ENCODE measurements around the gene SCYL1.
"Not testable (repeated sequence)": the region's sequence is repeated elsewhere in the genome, so short reads cannot be mapped to it uniquely, and the experiment has no call there.

The SCYL1 gene

DNA sequence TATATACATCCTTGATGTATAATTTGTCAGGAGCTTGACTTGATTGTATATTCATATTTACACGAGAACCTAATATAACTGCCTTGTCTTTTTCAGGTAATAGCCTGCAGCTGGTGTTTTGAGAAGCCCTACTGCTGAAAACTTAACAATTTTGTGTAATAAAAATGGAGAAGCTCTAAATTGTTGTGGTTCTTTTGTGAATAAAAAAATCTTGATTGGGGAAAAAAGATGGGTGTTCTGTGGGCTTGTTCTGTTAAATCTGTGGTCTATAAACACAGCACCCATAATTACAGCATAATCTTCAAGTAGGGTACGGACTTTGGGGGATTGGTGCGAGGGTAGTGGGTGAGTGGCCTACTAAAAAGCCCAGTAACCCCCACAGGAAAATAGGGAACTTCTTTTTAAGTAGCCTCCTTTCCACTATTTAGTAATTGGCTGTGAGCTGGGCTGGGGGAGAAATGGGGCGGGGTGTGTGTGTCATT lies 18.6 kb upstream of the SCYL1 start:
- peak in 1 of 2 donors; percentile 37 for DNase-seq

DNA sequence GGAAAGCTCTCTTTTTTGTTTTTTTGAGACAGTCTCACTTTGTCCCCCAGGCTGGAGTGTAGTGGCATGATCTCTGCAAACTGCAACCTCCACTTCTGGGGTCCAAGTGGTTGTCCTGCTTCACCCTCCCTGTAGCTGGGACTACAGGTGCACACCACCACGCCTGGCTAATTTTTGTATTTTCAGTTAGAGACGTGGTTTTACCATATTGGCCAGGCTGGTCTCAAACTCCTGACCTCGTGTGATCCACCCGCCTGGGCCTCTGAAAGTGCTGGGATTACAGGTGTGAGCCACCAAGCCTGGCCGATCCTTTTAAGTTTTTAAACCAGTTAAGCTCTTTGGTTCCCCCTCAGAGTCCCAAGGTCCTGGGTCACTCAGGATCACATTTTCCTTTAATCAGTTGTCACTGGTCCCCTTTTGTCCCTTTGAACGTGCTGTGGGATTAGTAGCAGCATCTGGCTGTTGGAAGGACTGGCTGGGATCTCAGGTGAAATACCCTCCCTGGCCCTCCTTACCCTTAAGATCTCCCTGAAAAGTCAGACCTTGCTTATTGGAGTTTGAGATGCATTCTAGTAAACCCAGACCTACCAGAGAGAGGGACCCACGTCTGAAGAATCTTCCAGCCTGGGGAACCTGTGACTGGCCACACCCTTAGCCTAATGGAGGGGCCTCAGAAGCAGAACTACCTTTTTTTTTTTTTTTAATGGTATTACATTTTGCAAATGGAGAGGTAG lies 17.9 kb upstream of the SCYL1 start:
- DNase-seq: peak in 1 of 2 donors; percentile 48

DNA sequence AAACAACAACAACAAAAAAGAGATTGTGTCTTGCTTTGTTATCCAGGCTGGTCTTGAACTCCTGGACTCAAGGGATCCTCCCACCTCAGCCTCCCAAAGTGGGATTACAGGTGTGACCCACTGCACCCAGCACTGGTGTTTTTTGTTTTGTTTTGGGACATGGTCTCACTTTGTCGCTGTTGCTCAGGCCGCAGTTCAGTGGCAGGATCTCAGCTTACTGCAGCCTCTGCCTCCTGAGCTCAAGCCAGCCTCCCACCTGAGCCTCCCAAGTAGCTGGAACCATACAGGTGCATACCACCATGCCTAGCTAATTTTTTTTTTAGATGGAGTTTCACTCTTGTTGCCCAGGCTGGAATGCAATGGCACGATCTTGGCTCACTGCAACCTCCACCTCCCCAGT lies 12.6 kb upstream of the SCYL1 start:
- DNase-seq: not testable (repeated sequence)

DNA sequence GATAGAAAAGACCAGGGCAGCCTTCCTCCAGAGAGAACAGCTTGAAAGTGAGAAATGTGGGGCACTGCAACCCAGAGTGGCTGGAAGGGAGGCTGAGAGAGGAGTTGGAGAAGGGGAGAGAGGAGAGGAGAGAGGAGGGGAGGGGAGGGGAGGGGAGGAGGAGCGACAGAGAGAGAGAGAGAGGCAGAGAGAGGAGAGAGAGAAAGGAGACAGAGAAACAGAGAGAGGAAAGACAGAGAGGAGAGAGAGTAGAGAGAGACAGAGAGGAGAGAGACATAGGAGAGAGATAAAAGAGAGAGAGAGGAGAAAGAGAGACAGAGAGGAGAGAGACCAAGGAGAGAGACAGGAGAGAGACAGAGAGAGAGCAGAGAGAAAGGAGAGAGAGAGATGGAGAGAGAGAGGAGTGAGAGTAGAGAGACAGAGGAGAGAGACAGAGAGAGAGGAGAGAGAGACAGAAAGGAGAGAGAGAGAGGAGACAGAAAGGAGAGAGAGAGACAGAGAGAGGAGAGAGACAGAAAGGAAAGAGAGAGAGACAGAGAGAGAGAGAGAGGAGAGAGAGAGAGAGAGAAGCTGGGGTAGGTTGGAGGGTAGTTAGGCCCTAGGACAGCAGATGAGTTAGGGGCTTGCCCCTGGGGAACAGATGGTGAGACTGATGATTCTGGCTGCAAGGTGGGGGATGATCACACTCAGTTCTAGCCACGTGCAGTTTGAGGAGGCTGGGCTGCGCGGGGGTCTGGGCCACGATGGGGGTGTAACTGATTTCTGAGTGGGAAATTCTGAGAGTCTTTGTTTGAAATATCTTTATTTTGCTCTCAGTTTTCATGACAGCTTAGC lies 8.5 kb upstream of the SCYL1 start:
- no peak for DNase-seq

DNA sequence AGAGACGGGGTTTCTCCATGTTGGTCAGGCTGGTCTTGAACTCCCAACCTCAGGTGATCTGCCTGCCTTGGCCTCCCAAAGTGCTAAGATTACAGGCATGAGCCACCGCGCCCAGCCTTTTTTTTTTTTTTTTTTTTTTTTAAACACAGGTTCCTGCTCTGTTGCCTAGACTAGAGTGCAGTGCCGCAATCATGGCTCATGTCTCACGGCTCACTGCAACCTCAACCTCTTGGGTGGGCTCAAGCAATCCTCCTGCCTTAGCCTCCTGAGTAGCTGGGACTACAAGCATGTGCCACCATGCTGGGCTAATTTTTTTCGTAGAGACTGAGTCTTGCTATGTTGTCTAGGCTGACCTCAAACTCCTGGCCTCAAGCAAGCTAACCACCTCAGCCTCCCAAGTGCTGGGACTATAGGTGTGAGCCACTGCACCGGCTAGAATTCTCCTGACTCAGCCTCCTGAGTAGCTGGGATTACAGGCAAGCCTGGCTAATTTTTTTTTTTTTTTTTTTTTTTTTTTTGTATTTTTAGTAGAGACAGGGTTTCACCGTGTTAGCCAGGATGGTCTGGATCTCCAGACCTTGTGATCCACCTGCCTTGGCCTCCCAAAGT lies 5.8 kb upstream of the SCYL1 start:
- DNase-seq: not testable (repeated sequence)

DNA sequence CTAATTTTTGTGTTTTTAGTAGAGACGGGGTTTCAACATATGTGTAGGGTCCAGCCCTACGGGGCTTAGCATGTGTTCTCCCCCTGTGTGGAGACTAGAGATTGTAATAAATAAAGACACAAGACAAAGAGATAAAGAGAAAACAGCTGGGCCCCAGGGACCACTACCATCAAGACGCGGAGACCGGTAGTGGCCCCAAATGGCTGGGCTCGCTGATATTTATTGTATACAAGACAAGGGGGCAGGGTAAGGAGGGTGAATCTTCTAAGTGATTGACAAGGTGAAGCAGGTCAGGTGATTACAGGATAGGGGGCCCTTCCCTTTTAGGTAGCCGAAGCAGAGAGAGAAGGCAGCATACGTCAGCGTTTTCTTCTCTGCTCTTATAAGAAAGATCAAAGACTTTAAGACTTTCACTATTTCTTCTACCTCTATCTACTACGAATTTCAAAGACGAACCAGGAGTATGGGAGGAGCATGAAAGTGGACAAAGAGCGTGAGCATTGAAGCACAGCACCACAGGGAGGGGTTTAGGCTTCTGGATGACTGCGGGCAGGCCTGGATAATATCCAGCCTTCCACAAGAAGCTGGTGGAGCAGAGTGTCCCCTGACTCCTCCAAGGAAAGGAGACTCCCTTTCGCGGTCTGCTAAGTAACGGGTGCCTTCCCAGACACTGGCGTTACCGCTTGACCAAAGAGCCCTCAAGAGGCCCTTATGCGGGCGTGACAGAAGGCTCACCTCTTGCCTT lies 2.9 kb upstream of the SCYL1 start:
- DNase-seq: not testable (repeated sequence)

DNA sequence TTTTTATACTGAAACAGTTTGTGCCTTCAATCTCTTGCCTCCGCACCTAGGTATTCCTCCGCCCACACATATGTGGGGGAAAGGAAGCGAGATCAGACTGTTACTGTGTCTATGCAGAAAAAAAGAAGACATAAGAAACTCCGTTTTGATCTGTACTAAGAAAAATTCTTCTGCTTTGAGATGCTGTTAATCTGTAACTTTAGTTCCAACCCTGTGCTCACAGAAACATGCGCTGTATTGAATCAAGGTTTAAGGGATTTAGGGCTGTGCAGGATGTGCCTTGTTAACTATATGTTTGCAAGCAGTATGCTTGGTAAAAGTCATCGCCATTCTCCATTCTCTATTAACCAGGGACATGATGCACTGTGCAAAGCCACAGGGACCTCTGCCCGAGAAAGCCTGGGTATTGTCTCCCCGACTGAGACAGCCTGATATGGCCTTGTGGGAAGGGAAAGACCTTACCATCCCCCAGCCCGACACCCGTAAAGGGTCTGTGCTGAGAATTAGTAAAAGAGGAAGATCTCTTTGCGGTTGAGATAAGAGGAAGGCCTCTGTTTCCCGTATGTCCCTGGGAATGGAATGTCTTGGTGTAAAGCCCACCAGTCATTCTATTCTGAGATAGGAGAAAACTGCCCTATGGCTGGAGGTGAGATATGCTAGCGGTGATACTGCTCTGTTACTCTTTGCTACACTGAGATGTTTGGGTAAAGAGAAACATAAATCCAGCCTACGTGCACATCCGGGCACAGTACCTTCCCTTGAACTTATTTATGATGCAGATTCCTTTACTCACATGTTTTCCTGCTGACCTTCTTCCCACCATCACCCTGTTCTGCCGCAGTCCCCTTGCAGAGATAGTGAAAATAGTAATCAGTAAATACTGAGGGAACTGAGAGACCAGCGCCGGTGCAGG lies 1.9 kb upstream of the SCYL1 start:
- DNase-seq: peak in 1 of 2 donors; percentile 43

DNA sequence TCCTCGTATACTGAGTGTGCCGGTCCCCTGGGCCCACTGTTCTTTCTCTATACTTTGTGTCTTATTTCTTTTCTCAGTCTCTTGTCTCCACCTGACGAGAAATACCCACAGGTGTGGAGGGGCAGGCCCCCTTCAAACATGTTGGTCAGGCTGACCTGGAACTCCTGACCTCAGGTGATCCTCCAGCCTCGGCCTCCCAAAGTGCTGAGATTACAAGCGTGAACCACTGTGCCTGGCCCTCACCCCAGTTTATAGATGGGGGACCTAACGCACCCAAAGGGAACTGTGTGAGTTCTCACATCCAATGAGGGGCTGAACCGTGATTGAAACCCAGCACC lies 1.3 kb upstream of the SCYL1 start:
- not testable (repeated sequence) for DNase-seq

DNA sequence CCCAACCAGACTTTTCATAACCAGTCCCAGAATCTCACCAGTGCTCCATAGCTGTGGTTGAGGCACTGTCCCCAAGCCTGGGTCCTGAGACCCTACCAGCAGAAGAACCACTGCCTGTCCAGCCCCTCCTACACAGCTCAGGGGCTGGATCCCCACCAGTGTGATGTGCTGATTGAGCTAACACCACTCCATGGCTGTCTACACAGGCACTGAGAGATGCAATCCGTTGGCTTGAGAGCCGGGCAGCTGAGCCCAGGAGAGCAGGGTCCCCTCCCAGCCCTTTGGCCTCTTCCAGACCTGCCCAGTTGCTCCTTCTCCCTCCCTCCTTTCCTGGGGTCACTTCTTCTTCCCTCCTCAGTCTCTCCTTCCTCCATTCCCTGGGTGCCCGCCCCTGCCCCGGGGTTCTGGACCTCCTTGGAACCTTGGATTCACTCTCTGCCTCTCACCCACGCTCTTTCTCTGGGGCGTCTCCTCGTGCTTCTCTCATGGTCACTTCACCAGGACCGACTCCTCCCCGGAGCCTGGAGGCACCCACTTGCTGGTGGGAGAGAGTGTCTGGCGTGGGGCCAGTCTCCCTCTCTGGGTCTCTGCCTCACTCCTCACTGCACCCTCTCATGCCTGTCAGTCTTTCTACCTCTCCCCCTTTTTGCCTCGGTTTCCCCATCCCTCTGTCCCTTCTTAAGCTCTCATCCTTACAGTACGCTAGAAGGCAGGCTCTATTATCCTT lies 706 bp upstream of the SCYL1 start:
- no peak for DNase-seq

DNA sequence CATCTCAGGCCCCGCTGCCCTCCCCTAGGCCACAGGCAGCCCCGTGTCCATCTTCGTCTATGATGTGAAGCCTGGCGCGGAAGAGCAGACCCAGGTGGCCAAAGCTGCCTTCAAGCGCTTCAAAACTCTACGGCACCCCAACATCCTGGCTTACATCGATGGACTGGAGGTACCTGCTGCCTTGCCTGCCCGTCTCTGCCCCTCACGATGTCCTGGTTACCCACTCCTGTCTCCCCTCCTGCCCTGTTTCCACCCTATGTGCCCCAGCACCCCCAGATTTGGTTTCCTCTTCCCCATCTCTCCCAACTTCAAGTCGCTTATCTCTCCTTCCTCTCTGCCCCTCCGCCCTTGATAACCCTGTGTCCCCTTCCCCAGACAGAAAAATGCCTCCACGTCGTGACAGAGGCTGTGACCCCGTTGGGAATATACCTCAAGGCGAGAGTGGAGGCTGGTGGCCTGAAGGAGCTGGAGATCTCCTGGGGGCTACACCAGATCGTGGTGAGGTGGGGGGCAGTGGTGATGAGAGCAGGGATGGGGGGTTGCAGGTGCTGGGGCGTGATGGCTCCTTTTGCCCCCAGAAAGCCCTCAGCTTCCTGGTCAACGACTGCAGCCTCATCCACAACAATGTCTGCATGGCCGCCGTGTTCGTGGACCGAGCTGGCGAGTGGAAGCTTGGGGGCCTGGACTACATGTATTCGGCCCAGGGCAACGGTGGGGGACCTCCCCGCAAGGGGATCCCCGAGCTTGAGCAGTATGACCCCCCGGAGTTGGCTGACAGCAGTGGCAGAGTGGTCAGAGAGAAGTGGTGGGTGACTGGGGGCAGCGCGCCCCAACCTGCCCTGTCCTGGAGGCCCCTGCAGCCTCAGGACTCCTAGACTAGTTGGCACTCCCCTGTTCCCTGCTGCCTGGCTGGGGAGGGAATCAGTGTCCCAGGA lies 930 bp downstream of the SCYL1 start:
- no peak for DNase-seq

DNA sequence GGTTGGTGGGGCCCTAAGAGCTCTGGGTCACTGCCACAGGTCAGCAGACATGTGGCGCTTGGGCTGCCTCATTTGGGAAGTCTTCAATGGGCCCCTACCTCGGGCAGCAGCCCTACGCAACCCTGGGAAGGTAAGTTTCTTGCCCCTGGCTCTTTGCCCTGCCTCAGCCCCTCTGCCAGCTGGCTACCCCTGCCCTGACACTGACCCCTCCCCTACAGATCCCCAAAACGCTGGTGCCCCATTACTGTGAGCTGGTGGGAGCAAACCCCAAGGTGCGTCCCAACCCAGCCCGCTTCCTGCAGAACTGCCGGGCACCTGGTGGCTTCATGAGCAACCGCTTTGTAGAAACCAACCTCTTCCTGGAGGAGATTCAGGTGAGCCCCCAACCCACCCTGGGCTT lies 1.9 kb downstream of the SCYL1 start:
- DNase-seq: no peak

DNA sequence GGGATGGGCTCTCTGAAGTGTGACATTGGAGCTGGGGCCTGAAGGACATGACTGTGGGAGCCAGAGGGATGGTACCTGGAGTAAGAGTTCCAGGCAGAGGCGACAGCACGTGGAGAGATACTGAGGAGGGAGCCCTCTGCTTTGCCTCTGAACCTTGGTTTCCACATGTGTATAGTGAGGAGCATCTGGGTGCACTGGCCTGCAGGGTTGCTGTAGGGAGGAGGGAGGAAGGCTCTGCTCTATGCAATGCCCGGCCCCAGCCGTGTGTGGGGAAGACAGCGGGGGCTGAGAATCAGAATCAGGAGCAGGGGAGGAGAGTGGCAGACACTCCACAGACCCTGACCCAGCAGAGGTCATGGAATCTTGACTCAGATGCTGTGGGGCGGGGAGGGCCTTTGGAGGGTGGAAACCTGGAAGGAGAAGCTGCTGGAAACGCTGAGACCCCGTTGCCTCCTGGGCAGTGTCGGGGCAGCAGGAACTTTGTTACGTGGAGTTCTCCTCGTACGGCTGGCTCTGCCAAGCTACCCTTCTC lies 4.0 kb downstream of the SCYL1 start:
- no peak for DNase-seq

DNA sequence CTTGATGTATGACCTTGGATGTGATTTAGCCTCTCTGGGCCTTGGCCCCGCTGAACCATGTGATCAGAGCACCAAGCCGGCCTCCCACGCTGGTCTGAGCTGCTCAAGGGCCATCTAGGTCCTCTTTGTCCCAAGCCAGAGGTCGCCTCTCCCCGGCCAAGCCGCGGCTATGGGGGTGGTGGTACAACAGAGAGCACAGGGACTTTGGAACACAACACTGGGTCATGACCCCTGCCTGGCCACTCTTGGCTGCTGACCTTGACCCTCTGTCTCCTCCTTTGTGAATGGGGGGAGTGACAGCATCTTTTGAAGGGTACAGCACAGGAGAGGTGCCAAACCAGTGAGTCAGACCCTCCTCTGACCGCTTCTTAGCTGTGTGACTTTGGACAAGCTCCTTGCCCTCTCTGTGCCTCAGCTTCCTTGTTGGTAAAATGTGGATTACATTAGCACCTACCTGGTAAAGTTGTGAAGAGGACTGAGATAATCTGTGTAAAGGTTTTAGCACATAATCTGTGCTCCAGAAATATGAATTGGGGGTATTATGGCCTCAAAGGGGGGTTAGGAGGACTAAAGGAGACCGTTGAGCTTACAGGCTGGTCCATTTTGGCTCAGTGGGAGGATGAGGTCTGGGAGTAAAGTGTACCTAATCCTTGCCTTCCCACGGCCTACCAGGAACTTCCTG lies 4.7 kb downstream of the SCYL1 start:
- no peak for DNase-seq

DNA sequence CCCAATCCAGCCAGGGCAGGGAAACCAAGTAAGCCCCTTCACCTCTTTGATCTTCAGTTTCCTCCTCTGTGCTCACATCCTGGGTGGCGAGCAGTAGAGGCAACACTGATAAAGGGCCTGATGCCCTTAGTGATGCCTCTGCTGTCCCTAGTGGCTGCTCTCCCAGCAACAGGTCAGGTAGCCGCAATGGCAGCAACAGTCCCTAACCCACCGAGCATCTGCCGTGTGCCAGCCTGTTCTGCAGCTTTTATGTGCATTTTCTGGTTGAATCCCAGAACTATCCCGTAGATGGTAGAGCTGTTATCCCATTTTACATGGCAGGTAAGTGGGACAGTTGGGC lies 5.2 kb downstream of the SCYL1 start:
- DNase-seq: no peak

DNA sequence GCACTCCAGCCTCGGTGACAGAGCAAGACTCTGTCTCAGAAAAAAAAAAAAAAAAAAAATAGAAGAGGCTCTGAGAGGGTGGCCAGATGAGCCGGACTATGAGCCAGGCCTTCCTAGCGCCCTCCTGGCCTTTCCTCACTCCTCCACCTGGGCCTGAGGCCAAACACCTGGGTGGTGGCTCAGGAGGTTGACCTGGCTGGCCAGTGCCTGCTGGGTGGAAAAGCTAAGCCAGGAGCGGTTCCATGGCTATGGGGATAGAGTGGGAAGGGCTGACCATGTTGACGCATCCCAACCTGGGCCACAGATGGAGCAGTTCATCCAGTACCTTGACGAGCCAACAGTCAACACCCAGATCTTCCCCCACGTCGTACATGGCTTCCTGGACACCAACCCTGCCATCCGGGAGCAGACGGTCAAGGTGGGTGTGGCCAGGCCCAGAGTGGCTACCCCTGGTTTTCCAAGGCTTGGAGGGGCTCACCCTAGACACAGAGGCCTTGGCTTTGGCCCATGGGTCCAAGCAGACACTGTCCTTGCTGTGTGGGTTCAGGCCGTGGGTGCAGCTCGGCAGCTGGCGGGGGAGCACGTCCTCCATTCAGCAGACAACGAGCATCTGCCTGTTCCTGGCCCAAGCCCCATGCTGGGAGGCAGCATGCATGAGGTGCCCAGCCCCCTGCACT lies 7.6 kb downstream of the SCYL1 start:
- no peak for DNase-seq

DNA sequence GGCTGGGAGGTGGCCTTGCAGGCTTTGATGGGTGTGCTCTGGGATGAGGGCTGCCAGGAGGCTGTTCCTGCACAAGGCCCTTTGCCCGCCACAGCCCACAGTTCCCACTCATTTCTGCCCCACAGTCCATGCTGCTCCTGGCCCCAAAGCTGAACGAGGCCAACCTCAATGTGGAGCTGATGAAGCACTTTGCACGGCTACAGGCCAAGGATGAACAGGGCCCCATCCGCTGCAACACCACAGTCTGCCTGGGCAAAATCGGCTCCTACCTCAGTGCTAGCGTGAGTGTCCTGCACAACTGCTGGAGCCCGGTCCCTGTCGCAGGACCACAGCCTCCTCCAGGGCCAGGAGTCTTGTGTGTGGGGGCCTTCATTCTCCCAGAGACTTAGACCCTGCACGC lies 10.2 kb downstream of the SCYL1 start:
- no peak for DNase-seq

DNA sequence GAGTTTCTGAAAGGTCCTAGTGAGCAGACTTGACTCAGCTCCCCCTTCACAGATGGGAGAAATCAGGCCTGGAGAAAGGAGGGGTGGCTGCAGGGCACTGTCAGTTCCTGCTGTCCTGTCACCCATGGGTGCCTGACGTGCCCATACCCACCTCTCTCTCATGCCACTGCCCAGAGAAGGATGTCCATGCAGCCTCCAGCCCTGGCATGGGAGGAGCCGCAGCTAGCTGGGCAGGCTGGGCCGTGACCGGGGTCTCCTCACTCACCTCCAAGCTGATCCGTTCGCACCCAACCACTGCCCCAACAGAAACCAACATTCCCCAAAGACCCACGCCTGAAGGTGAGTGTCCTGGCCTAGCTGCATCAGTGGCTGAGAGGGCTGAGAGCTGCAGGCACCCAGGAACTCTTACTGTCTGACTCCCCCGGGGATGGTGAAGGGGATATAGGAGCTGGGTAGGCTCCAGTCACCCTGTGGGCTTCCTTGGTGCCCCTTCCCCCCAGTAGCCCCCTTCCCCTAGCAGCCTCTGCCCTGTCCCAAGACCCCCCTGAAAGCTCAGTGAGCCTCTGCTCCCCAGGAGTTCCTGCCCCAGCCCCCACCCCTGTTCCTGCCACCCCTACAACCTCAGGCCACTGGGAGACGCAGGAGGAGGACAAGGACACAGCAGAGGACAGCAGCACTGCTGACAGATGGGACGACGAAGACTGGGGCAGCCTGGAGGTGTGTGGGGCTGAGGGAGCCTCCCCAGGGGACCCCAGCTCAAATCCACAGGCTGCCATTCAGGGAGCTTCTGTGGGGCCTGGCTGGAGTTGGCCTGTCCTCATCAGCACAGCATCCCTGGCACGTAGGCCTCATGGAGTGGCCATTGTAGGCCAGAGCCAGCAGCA lies 11.8 kb downstream of the SCYL1 start:
- DNase-seq: no peak

DNA sequence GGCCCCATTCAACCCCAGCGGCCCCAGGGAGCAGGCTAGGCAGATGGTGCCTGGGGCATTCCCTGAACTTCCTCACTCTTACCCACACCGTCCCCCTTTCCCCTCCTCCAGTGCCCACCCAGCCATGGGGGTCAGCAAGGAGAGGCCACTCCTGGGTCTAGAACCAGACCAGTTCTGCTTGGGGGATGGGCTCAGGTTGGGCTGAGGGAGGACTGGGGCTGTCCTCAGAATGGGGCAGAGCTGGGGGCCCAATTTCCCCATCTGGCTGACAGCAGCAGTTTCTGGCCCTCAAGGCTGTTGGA lies 12.4 kb downstream of the SCYL1 start:
- no peak for DNase-seq
